Breast epithelium (tissue), 3 donors: ENCODE results near the gene RBM43.

ENCODE experiments used
- POLR2A ChIP-seq: fragments of 450-650 bp; IDR thresholded peaks from one replicate; pipeline ENCODE4 v1.6.1; 2016; ENCODE audit warnings: antibody characterized with exemption, mild to moderate bottlenecking, moderate library complexity
- POLR2AphosphoS5 ChIP-seq, 3 donors: sonication (generic); formaldehyde crosslinking; IDR thresholded peaks; one replicate each; pipeline ENCODE4 v1.6.1; 2017; ENCODE audit warnings: antibody characterized with exemption in 3 of 3
- TF ChIP-seq, protein P1 (sequence below), 3 donors: fragments of 450-650 bp; IDR thresholded peaks; one replicate each; pipeline ENCODE4 v1.5.1; 2016 to 2017; ENCODE audit warnings: antibody characterized with exemption in 3 of 3, mild to moderate bottlenecking in 3 of 3, moderate library complexity in 3 of 3

DNA sequence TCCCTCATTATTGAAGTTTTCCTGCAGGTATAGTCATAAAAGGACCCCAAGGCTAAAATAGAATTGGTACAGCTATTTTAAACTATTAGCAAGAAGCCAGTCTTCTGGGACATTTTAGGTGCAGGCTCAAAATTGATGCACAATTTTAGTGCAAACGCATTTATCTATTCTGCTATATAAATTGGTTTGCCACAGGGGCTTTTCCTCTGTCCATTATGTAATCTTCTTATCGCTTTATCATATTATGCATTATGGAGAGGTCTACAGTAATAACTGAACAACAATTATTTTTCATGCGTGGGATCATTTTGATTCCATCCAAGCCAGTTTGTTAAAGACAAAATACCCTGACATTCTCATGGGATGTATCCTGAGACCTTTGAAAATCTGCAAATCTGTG is 54.6 kb downstream of the RBM43 start:
- TF ChIP-seq, protein P1, sequence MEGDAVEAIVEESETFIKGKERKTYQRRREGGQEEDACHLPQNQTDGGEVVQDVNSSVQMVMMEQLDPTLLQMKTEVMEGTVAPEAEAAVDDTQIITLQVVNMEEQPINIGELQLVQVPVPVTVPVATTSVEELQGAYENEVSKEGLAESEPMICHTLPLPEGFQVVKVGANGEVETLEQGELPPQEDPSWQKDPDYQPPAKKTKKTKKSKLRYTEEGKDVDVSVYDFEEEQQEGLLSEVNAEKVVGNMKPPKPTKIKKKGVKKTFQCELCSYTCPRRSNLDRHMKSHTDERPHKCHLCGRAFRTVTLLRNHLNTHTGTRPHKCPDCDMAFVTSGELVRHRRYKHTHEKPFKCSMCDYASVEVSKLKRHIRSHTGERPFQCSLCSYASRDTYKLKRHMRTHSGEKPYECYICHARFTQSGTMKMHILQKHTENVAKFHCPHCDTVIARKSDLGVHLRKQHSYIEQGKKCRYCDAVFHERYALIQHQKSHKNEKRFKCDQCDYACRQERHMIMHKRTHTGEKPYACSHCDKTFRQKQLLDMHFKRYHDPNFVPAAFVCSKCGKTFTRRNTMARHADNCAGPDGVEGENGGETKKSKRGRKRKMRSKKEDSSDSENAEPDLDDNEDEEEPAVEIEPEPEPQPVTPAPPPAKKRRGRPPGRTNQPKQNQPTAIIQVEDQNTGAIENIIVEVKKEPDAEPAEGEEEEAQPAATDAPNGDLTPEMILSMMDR (IDR thresholded peaks at IDR 0.05), result no peak
- TF ChIP-seq POLR2A (no peak), POLR2AphosphoS5 (IDR thresholded peaks at IDR 0.05) (no peak)
